ENCODE results near the gene TBX21. TPM values are rescaled to one million over a fixed set of nuclear protein-coding genes. Genes with fewer than 3 reads are reported as not detected.
"Not testable (repeated sequence)": the region's sequence is repeated elsewhere in the genome, so short reads cannot be mapped to it uniquely, and the experiment has no call there.

The TBX21 gene
- total and polyA plus RNA-seq, 2 of the 4 experiments (the other 2 are of a cell fraction): not detected

DNA sequence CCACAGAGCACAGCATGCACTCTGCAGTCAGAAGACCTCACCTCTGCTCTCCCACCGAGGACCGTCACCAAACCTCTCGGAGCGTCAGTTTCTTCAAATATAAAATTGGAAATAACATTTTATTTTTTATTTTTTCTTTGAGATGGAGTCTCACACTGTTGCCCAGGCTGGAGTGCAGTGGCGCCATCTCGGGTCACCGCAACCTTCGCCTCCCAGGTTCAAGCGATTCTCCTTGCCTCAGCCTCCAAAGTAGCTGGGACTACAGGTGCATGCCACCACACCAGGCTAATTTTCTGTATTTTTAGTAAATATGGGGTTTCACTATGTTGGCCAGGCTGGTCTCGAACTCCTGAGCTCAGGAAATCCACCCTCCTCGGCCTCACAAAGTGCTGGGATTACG, 6.9 kb downstream of the TBX21 start:
- BruUV-seq (replicated peaks); intact Hi-C loops (cut with micrococcal nuclease); H2AFZ ChIP-seq (replicated peaks; ENCODE audit: low read length, poor library complexity); H3K4ac ChIP-seq (ENCODE audit: low read depth, low read length); H2BK20ac ChIP-seq (ENCODE audit: low read depth, low read length); H4K8ac ChIP-seq (ENCODE audit: low read depth in 2 of 2, low read length in 2 of 2); H3K36me3 ChIP-seq (ENCODE audit: control insufficient read depth, insufficient read depth, low read length); H3K9me3 ChIP-seq (ENCODE audit: control insufficient read depth, insufficient read depth, low read length); H3K9ac ChIP-seq (ENCODE audit: low read depth, low read length); H2BK120ac ChIP-seq (ENCODE audit: low read depth, low read length); H3K4me3 ChIP-seq (ENCODE audit: insufficient read depth, low read depth, low read length); H3K23ac ChIP-seq (ENCODE audit: low read depth, low read length); H2BK5ac ChIP-seq (ENCODE audit: low read depth, low read length, poor library complexity, severe bottlenecking); H3K14ac ChIP-seq (replicated peaks; ENCODE audit: low read depth, low read length); H3K9me1 ChIP-seq (ENCODE audit: insufficient read depth, low read length); H3K79me1 ChIP-seq (ENCODE audit: low read depth in 1 of 2, low read length in 2 of 2); POLR2A ChIA-PET (ENCODE audit: unreplicated experiment); in situ Hi-C loops (cut with MboI; ENCODE audit: low sequenced_read_pairs); ATAC-seq (ENCODE audit: low read depth); H3K56ac ChIP-seq (ENCODE audit: extremely low read depth, insufficient read depth, low read length); H3K4me2 ChIP-seq (ENCODE audit: low read depth, low read length); DNase-seq; H2AK9ac ChIP-seq (replicated peaks; ENCODE audit: low read depth, low read length, poor library complexity); H2BK15ac ChIP-seq (ENCODE audit: low read depth, low read length); H4K20me1 ChIP-seq (ENCODE audit: insufficient read depth, low read length); dilution Hi-C loops (cut with HindIII; ENCODE audit: low sequenced_read_pairs, unreplicated experiment); CTCF ChIA-PET; H2AK5ac ChIP-seq (ENCODE audit: low read depth, low read length); H4K5ac ChIP-seq (ENCODE audit: low read depth, low read length); H3K27ac ChIP-seq (ENCODE audit: insufficient read depth, low read length); H3K4me1 ChIP-seq (ENCODE audit: control insufficient read depth, insufficient read depth, low read length); H3K18ac ChIP-seq (ENCODE audit: low read depth, low read length); H4K91ac ChIP-seq (ENCODE audit: insufficient read depth, low read depth, low read length): not testable (repeated sequence)
- no CpG with 5 or more reads among the region's 12 CpGs for WGBS, 2 experiments (ENCODE audit: extremely low coverage in 2 of 2, insufficient read length in 1 of 2)
- H3K27me3 ChIP-seq (ENCODE audit: control insufficient read depth, insufficient read depth, low read length): peaks cover 62% of the 10 kb centered on the region

Data from IMR-90 (cell line).